GM10266 (cell line): ENCODE results near the gene MSS51.

Experiments
- DNase-seq: peaks from one replicate; pipeline ENCODE4 v3.0.0; 2012; ENCODE audit errors: extremely low spot score
- TF ChIP-seq, protein P1 (sequence below): IDR thresholded peaks from 2 replicates; pipeline ENCODE4 v1.5.1; 2012; ENCODE audit warnings: mild to moderate bottlenecking, low read depth; ENCODE audit not compliant: control insufficient read depth, insufficient read depth; ENCODE audit errors: missing control alignments

MSS51 gene

DNA sequence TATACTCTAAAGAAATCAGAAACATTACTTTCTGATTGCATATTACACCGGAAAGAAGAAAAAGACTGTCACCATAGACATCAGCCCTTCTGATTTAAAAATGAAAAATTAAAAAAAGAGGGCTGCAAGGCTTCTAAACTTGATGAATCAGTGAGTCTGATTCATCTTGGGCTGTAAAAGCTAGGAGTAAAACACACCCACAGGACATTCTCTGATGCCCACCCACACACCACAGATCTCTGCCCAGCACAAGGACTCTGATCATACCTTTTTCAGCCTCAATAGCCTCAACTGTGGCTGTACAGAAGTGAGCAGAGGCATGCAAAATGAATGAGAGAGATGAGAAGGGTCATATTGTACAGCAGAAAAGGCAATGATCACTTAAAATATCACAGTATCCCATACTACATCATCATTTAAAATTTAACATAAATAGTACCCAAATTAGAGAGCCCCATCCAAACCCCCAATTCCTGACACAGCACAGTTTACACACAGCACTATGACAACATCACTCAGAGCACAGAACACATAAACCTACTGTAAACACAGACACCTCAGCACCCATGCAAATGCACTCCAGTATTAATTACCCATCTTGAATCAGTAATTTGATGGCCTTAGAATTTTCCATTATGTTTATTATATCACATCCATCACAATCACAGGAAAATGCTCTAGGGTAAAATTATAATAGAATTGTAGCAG lies 6.4 kb upstream of the MSS51 start:
- no peak for DNase-seq
- TF ChIP-seq, protein P1, sequence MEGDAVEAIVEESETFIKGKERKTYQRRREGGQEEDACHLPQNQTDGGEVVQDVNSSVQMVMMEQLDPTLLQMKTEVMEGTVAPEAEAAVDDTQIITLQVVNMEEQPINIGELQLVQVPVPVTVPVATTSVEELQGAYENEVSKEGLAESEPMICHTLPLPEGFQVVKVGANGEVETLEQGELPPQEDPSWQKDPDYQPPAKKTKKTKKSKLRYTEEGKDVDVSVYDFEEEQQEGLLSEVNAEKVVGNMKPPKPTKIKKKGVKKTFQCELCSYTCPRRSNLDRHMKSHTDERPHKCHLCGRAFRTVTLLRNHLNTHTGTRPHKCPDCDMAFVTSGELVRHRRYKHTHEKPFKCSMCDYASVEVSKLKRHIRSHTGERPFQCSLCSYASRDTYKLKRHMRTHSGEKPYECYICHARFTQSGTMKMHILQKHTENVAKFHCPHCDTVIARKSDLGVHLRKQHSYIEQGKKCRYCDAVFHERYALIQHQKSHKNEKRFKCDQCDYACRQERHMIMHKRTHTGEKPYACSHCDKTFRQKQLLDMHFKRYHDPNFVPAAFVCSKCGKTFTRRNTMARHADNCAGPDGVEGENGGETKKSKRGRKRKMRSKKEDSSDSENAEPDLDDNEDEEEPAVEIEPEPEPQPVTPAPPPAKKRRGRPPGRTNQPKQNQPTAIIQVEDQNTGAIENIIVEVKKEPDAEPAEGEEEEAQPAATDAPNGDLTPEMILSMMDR, result no peak

DNA sequence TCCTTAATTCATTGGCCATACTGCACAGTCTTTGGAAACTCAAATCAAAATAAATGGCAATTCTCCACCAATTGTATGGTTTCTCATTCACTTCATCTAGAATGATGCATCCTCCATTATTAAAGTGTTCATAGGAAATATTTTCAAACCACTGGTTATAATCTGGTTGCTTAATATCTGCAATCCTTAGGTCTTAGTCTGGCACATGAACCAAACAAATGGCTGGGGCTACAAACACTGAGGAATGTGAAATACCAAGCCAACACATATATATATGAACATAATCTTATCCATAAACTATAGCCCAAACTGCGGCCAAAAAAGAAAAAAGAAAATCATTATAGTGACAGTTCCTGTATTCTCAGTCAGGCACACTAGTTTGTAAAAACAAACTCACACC lies 5.7 kb upstream of the MSS51 start:
- DNase-seq, result no peak
- TF ChIP-seq, protein P1, result no peak

DNA sequence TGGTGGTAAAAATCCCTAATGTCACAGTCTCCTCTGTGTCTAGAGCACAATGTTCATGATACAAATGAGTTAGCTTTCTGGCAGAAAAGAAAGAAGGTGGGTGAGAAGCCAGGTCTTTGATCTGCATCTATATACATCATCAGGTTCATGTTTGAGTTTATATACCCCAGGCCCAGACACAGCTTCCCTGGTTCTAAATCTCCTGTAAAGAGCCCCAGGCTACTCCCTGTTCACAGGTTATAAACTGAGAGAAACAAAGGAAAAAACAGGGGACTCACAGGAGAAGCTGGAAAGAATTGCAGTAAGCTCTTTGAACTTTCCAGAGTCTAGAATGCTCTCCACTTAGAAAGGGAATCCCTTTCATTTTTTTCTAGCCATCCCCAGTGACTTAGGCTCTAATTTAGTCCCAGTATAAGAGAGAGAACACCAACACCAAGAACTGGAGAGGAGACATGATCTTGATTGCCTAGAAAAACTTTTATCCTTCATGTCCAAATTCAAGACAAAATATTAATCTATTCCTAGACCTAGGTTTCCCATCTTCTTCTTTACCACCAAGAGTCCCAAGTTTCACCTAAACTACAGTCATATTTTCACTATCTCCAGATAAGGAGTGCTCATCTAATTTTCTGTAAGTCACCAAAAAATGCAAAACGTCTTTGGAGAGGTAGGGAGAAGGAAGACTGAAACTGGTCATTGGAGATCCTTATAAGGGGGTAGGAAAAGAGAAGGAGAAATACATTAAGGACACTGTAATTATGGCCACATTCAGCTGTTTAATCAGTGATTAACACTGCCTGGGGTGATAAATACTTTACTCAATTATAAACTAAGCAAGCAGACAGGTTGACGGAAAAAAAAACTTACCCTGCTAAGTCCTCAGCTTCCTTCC lies 469 bp downstream of the MSS51 start:
- DNase-seq, result no peak
- TF ChIP-seq, protein P1, result no peak

DNA sequence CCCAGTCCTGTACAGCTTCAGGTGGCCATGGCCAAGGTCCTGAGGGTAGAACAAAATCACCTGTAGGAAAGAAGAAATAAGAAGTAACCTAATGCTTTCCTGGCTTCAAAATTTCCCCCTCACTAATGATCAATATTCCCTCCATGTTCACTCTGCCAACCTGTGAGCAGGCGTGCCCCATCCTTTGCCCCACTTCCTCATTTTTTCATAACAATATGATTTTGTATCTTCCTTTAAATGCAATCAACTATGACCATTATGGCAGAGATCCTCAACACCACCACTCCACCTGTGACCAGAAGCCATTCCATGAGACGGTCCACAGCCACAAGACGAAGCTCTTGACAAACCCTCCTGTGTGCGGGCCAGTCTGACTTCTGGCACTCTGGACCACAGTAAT lies 7.0 kb downstream of the MSS51 start:
- TF ChIP-seq, protein P1, result no peak
- DNase-seq, result no peak

DNA sequence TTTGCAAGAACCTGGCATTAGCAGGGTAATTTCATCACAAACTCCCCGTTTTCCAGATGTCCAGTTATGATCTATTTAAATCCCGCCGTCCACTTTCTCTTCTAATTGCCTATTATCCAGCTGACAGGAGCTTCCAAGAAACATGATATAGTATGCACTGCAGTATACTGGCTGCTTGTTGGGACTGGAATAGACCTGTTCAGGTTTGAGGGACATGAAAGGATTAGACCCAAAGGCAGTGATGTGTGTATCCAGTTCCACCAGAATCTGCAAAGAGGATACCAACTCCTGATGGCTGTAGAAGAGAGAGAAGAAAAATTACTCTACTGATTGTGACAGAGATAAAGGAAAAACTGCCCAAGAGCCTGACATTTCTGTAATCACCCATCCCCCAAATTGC lies 8.9 kb downstream of the MSS51 start:
- TF ChIP-seq, protein P1, result no peak
- no peak for DNase-seq

DNA sequence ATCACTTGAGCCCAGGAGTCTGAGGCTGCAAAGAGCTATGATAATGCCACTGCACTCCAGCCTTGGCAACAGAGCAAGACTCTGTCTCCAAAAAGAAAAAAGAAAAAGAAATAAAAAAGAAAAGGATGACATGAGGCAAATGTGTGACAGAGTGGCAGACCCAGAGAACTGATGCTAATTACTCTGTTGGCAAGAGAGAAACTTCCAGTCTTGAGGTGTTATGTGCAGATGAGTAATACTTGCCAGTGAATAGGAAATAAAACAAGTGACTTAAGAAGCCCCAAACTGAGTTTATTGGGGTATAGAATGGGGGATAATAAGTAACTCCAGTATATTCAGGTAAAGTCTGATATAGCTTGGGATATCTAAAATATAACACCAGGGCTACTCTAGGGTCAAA lies 10.1 kb downstream of the MSS51 start:
- TF ChIP-seq, protein P1, result no peak
- no peak for DNase-seq

DNA sequence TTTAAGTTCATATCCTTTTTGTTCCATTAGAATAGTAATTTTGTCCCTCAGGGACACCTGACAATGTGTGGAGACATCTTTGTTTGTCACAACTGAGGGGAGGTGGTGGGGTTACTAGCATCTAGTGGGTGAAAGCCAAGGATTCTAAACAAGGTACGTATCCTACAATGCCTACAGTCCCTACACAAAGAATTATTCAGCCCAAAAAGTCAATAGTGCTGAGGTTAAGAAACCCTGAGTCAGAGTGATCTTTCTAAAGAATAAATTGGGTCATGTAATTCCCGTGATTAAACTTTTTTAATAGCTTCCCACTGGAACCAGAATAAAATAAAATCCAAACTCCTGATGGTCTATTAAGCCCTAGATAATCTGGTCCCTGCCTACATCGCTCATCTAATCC lies 16.8 kb downstream of the MSS51 start:
- DNase-seq, result no peak

More for the DNA sequence above, 16.8 kb downstream of the MSS51 start:
- TF ChIP-seq, protein P1, result no peak
